ENCODE data around the gene AOPEP. TPM values are rescaled to one million over a fixed set of nuclear protein-coding genes. Genes with fewer than 3 reads are reported as not detected.

AOPEP gene
- total RNA-seq, 1 experiment from 2014 or later = 15.0 TPM

DNA sequence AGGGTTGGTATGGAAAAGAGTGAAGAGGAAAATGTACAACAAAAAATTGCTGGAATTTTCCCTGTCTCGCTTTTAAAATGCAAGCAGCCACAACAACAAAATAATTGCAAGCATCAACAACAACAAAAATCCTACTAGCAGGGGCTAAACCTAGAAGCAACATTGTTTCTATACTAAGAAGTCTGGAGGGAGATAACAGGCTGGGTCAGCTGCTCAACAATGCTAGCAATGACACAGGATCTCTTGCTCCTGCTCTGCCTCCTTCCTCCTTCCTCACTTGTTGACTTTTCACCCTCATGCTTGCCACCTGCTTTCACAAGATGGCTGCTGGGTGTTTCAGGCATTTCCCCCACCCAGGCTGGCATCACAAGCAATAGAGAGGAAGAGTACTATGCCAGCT lies 7.6 kb upstream of the AOPEP start:
- H3K56ac ChIP-seq (ENCODE audit: insufficient read length, low read depth, low read length) = no peak overlapping the region
- H2BK20ac ChIP-seq (ENCODE audit: low read depth, low read length, poor library complexity, severe bottlenecking) = no peak overlapping the region
- no peak overlapping the region for H2BK5ac ChIP-seq (ENCODE audit: insufficient read length, low read length)
- H3K36me3 Mint-ChIP-seq (ENCODE audit: insufficient read depth in 1 of 3, low read depth in 3 of 3) = no peaks in the 10 kb centered on the region
- no peaks in the 10 kb centered on the region for H3K23me2 ChIP-seq (ENCODE audit: insufficient read length, low read depth, low read length, poor library complexity, severe bottlenecking)
- H3K18ac ChIP-seq (ENCODE audit: insufficient read length, low read depth, low read length) = no peak overlapping the region
- peaks cover 0 to 4% of the 10 kb centered on the region in 2 experiments; a peak in 1 of 4 replicates for H3K4me1 Mint-ChIP-seq
- H3K9me3 Mint-ChIP-seq = peaks cover 0 to 3% of the 10 kb centered on the region in 2 experiments; a peak in 2 of 5 replicates
- no peak overlapping the region for H3K9ac ChIP-seq (ENCODE audit: extremely low read depth, insufficient read length, low read length)
- no peak overlapping the region for H3K4me3 Mint-ChIP-seq
- no peaks in the 10 kb centered on the region for H3K9me3 ChIP-seq (ENCODE audit: control insufficient read depth, low read depth, low read length)
- H3T11ph ChIP-seq (ENCODE audit: low read length) = no peak overlapping the region
- H3K27ac ChIP-seq (ENCODE audit: insufficient read length, low read depth, low read length) = no peak overlapping the region
- no peak overlapping the region for H2AK5ac ChIP-seq (ENCODE audit: insufficient read length, low read length)
- H3K27me3 Mint-ChIP-seq (ENCODE audit: low read depth) = peaks cover 12% of the 10 kb centered on the region
- no peaks in the 10 kb centered on the region for H3K79me1 ChIP-seq (ENCODE audit: insufficient read depth, low read depth, low read length, poor library complexity, severe bottlenecking)
- TF ChIP-seq, protein P1, sequence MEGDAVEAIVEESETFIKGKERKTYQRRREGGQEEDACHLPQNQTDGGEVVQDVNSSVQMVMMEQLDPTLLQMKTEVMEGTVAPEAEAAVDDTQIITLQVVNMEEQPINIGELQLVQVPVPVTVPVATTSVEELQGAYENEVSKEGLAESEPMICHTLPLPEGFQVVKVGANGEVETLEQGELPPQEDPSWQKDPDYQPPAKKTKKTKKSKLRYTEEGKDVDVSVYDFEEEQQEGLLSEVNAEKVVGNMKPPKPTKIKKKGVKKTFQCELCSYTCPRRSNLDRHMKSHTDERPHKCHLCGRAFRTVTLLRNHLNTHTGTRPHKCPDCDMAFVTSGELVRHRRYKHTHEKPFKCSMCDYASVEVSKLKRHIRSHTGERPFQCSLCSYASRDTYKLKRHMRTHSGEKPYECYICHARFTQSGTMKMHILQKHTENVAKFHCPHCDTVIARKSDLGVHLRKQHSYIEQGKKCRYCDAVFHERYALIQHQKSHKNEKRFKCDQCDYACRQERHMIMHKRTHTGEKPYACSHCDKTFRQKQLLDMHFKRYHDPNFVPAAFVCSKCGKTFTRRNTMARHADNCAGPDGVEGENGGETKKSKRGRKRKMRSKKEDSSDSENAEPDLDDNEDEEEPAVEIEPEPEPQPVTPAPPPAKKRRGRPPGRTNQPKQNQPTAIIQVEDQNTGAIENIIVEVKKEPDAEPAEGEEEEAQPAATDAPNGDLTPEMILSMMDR (conservative IDR thresholded peaks at IDR 0.05) = no peak
- H2BK12ac ChIP-seq (ENCODE audit: insufficient read length, low read depth, low read length) = no peak overlapping the region
- no peak overlapping the region for H3K14ac ChIP-seq (ENCODE audit: insufficient read depth, low read length)
- no peak overlapping the region for H4K5ac ChIP-seq (ENCODE audit: insufficient read length, low read depth, low read length)
- H2BK120ac ChIP-seq (ENCODE audit: low read depth, low read length, poor library complexity, severe bottlenecking) = no peak overlapping the region
- no peak overlapping the region for H2AFZ ChIP-seq (ENCODE audit: low read length)
- WGBS (ENCODE audit: extremely low coverage, insufficient read length, low lambda C conversion rate) = no CpG with 5 or more reads among the region's 1 CpG
- H3K4ac ChIP-seq (ENCODE audit: low read depth, low read length) = no peak overlapping the region
- H4K8ac ChIP-seq (replicated peaks; ENCODE audit: insufficient read length, low read depth, low read length) = no peak overlapping the region
- no peak overlapping the region for H2BK15ac ChIP-seq (ENCODE audit: low read depth, low read length)
- DNase-seq = no peak
- no peak overlapping the region for H3K23ac ChIP-seq (ENCODE audit: insufficient read length, low read depth, low read length)
- no peaks in the 10 kb centered on the region for H3K79me2 ChIP-seq (ENCODE audit: insufficient read depth, low read length)
- no peaks in the 10 kb centered on the region for H3K4me1 ChIP-seq (ENCODE audit: insufficient read depth, low read length)
- no peak overlapping the region for H3K4me2 ChIP-seq (ENCODE audit: insufficient read depth, insufficient read length, low read length)
- no peak overlapping the region for H3K27ac Mint-ChIP-seq
- H4K20me1 ChIP-seq (ENCODE audit: control insufficient read depth, insufficient read depth, insufficient read length) = no peaks in the 10 kb centered on the region
- no peak overlapping the region for H4K91ac ChIP-seq (ENCODE audit: insufficient read length, low read depth, low read length)
- H3K27me3 ChIP-seq (ENCODE audit: insufficient read depth, low read length) = no peaks in the 10 kb centered on the region
